Activated naive CD8-positive, alpha-beta T cell treated with anti-CD3 and anti-CD28 coated beads, Interleukin-2, amount 50 U/mL, for 16 hours (primary cell): ENCODE data around the gene CACNA1I.

ENCODE experiments used
- DNase-seq: peaks from one replicate; pipeline ENCODE4 v3.0.0-alpha.2; 2020; ENCODE audit warnings: low read depth, low spot score

CACNA1I gene

DNA sequence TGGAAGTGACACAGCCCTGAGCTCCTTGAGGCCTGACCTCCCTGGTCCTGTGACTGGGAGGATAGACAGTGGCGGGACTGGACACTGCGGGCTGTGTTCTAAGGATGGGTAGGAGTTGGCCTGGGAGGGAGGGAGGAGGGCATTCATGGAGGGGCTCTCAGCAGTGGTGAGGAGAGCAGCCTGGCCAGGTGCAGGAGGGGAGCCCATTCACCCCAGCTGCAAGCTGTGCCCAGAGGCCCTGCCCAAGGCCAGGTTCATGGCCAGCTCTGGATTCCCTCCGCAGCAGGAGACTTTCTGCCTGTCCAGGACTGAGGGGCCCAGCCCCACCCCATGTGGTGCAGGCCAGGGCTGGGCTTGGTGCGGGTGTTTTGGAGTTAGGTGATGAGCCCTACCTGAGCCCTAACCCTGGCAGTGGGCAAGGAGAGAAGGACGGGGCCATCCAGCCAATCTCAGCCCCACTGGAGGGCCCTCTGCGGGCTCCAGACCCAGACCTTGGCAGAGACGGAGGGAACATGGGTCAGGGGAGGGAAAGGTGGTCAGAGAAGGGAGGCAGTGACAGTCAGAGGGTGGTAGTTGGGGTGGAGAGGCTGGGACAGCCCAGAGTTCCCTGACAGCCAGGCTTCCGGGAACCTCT, 26.8 kb downstream of the CACNA1I start:
- DNase-seq = no peak

DNA sequence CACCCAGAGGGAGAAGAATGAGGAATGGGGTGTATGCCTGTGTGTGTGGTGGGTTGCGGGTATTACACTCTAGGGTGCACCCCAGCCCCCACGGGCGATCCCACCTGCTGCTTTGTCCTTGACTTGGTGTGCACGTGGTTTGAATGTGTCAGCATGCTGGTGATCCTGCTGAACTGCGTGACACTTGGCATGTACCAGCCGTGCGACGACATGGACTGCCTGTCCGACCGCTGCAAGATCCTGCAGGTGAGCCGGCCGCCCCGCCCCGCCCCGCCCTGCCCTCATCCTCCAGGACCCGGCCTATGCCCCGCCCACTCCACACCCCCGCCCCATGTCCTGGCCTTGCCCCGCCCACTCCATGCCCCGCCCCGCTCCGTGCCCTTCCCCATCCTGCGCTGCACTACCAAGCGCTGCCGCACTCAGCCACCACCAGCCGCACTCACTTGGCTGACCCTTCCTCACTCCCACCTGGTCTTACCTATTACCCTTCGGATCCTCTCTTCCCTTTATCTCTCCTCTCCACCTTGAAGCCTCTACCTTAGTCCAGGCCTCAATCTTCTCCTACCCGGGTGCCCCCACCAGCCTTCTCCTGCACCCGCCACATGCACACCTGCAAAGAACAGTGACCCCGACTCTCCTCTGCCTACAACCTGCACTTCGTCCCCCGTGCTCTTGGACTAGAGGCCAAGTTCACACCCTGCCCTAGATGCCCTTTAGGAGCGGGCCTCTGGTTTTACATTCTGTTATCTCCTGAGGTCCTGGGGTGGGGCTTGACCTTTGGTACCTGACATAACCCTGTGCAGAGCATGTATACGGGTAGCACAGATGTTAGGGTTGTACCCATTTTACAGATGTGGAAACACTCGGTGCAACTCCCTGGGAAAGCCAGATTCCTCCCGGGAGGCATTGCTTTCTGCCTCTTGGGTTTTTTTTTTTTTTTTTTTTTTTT, 27.7 kb downstream of the CACNA1I start:
- DNase-seq = peak; percentile 45

- DNase-seq = no peak
These were observed 30.1 kb downstream of the CACNA1I start for GRCh38 chr22:39600491-39601179.

DNA sequence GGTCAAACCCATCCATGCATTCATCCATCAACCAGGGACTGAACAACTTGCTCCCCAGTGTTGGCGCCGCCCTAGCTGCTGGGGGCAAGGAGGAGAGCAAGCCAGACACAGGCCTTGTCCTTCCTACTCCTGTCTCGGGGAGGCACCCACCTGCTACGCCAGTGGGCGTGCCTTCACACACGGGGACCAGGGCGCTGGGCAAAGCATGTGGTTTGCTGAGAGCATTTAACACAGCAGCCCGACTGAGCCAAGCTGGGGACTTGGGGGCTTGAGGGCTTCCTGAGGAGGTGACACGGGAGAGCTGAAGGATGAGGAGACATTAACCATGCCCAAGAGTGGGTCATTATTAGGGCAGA, 30.6 kb downstream of the CACNA1I start:
- no peak for DNase-seq

DNA sequence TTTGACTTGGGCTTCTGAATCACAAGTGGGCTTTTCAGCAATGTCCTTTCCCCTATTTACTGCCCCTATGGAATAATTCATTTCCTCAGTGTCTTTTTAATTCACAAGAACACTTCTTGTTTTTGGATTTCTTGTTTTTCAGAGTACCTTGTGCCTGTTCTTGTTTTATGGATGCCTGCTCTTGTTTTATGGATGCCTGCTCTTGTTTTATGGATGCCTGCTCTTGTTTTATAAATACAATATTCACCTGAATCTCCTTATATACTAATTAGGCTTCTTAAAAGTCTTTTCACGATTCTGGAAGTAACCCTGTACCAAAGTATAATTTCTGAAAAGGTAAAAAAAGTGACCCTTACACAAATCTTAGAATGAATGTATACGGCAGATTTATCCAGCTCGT, 32.8 kb downstream of the CACNA1I start:
- DNase-seq = no peak

GRCh38 chr22:39610246-39610645, 39.7 kb downstream of the CACNA1I start:
- no peak for DNase-seq

DNA sequence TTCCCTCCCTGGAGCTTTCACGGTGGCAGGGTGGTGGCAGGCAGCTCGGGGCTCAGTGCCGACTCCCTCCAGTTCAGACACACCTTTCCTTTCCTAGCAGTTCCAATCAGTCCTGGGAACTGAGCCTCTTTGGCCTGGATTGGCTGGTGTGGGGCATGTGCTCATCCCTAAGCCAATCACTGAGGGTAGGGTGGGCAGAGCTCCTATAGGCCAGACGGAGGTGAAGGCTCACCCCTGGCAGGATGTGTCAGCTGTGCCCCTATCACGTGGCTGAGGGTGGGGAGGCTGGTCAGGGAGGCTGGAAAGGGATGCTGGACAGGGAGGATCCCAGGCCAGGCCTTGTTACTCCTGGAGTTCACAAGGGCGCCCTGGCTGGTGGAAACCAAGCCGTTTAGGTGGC, 40.2 kb downstream of the CACNA1I start:
- DNase-seq = no peak

GRCh38 chr22:39611360-39611759, 40.8 kb downstream of the CACNA1I start:
- no peak for DNase-seq

DNA sequence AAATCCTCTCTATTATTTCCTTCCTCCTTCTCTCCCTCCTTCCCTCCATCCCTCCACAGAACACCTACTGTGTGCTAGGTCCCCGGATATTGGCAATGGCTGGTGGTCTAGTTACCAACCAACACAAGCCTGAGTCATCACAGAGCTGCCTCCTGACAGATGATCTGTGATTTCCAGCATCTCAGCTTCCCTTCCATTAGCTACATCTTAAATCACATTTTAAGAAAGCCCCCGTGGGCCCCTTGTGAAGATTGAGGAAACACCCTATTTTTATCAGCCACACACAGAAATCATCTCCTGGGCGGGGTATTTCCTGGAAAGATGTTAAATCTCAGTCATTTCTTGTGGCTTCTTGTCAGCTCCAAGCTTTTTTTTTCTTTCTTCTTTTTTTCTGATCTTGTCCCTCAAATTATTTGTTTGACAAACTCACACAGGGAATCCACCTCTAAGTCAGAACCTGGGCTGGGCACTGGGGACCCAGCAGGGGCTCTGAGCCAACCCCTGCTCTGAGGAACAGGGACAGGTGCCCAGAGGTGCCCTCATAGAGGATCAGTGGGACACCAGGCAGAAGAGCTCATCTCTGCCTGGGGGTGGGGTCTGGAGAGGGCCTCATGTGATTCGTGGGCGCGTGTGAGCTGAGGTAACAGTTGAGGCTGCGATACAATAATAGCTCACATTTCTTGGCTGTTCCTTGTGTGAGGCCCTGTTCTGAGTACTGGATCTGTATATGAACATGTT, 42.4 kb downstream of the CACNA1I start:
- DNase-seq = no peak

GRCh38 chr22:39613549-39613921, 43.0 kb downstream of the CACNA1I start:
- DNase-seq = no peak

GRCh38 chr22:39614442-39614841, 43.9 kb downstream of the CACNA1I start:
- no peak for DNase-seq

- DNase-seq = no peak
These were observed 45.5 kb downstream of the CACNA1I start for GRCh38 chr22:39616051-39616450.

- DNase-seq = no peak
These were observed 46.2 kb downstream of the CACNA1I start for GRCh38 chr22:39616781-39617180.

GRCh38 chr22:39617342-39617741, 46.8 kb downstream of the CACNA1I start:
- no peak for DNase-seq

- no peak for DNase-seq
These were observed 47.6 kb downstream of the CACNA1I start for GRCh38 chr22:39617970-39618757.

GRCh38 chr22:39618996-39619530, 48.5 kb downstream of the CACNA1I start:
- no peak for DNase-seq

- DNase-seq = no peak
These were observed 50.6 kb downstream of the CACNA1I start for GRCh38 chr22:39620924-39621690.

GRCh38 chr22:39621826-39622225, 51.3 kb downstream of the CACNA1I start:
- DNase-seq = no peak

GRCh38 chr22:39622881-39623367, 52.4 kb downstream of the CACNA1I start:
- DNase-seq = peak; percentile 20
